Stimulated activated CD8-positive, alpha-beta memory T cell treated with anti-CD3 and anti-CD28 coated beads, Interleukin-12 subunit alpha, Interleukin-12 subunit beta, amount 100 ng/mL, for 4 hours (primary cell): ENCODE results near the gene MORN1.
"Not testable (repeated sequence)": the region's sequence is repeated elsewhere in the genome, so short reads cannot be mapped to it uniquely, and the experiment has no call there.

Experiments
- DNase-seq: peaks from one replicate; pipeline ENCODE4 v3.0.0-alpha.2; 2020; ENCODE audit warnings: low read depth

The MORN1 gene

DNA sequence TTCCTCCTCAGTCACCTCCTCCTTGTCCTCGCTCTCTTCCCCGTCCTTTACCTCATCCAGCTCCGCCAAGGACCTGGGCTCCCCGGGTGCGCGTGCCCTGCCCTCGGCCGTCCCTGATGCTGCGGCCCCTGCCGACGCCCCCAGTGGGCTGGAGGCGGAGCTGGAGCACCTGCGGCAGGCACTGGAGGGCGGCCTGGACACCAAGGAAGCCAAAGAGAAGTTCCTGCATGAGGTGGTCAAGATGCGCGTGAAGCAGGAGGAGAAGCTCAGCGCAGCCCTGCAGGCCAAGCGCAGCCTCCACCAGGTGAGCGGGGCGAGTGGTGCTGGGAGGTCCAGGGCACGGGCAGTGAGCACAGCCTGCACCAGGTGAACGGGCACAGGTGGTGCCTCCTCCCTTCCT lies 87.1 kb downstream of the MORN1 start:
- DNase-seq, result no peak

DNA sequence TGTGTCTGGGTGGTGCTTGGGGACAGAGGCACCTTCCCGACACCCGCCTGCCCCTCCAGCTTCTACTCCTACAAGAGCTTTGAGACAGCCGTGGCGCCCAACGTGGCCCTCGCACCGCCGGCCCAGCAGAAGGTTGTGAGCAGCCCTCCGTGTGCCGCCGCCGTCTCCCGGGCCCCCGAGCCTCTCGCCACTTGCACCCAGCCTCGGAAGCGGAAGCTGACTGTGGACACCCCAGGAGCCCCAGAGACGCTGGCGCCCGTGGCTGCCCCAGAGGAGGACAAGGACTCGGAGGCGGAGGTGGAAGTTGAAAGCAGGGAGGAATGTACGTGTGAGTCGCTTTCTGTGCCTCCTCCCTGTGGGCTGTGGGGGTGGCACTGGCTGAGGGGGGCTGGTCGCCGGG lies 87.6 kb downstream of the MORN1 start:
- no peak for DNase-seq

DNA sequence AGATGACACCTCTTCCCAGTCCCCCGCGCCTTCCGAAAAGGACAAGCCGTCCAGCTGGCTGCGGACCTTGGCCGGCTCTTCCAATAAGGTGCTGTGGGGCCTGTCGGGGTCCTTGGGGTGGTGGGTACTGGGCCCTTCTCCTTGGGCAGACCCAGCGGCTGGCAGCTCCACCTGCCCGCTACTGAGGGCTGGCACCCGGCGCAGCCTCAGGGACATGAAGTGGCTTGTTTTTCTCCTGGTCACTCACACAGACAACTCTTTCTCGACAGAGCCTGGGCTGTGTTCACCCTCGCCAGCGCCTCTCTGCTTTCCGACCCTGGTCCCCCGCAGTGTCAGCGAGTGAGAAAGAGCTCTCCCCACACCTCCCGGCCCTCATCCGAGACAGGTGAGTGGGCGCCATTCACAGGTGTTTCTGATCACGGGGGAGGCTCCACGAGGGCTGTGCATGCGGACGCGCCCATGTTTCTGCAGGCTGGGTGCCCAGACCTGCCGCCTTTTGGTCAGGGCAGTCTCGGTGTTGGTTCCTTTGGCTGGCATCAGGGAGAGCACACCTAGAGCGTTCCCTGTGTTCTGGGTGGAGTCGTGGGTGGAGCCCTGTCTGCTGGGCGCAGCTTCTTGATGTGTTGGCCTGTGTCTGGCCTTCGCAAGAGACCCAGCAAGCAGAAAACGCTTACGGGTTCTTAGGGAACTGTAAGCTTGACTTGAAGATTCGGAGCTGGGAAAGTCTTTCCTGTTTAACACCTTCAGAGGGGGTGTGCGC lies 88.2 kb downstream of the MORN1 start:
- no peak for DNase-seq

DNA sequence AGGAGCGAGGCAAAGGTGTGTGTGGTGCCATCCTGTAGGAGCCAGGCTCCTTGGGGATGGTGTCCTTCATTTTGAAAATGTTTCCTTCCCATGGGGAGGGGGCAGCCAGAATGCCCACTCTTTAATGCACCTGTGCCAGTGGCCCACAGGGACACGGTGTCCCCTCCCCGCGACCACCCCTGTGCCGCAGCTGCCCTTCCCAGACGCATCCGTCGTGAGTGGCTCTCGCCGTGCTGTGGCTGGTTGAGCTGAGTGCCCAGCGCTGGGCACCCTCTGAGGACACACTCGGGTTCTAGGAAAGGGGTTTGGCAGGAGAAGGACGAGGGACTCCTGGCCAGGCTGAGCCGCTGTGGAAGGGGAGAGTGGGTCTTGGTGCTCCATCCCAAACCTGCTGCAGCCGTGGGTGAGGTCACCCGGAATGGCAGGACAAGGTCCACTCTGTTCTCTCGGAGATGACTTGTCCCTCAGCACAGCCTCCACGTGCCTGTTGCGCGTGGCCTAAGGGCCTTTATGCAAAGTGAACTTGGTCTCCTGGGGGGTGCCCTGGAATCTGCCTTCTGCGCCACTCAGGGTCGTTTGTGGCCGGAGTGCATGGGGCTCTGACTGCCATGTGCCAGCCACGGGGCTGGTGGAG lies 88.9 kb downstream of the MORN1 start:
- no peak for DNase-seq

DNA sequence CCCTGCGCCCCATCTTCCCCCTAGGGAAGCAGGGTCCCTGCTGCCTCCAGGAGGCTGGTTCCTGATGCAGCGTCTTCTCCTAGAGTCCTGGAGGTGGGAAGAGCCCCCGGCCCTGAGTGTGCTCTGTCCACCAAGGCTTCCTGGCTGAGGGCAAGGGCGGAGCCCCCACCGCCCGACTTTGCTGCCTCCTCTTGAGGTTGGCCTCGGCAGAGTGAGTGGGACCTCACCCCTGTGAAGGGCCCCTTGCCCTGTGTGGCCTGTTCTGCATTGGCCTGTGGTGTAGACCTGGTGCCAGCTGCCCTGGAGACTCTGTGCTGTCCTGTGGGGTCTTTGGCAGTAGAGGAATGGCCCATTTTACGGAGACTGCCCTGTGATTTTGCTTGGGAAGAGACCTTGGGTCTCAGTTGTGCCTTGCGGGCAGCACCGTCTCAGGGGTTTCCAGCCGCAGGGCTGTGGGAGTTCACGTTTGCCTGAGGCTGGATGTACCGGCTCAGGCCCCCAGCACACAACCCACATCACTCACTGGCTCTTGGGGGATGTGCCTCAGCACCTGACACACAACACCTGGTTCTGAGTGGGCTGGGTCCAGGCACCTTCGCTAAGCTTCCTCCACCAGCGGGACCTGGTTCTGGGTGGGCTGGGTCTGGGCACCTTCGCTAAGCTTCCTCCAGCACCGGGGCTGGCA lies 89.6 kb downstream of the MORN1 start:
- no peak for DNase-seq

DNA sequence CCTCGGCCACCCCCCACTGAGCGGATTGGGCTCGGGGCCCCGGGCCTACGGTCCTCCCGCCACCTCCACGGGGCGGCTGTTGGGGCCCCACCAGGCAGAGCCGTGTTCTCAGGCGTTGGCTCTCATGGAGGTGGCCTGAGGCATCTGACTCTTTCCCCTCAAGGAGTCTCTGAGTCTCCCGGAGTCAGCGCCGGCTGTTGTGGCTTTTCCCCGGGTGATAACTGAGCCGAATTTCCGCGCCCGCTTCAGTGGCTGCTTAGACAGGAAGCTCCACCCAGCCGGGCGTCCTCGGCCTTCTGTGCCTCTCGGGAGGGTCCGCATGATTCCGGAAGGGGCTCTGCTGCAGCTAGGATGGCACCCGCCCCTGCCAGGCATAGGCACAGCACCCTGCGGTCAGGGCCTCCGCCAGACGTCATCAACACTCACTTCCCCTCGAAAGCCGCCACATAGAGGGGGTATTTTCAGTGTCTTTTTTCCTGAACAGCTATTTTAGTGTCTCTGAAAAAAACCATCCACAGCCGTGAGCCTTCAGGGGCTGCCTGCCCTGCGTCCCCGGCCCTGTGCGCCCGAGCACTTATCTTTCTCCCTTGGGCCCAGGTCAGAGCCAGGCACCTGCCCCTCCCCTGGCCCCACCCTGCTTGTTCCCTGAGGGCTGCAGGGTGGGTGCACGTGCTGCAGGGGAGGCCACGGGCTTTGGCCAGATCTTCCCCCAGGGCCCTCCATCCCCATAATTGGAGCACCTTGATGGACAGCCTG lies 90.3 kb downstream of the MORN1 start:
- DNase-seq, result peak; percentile 82

DNA sequence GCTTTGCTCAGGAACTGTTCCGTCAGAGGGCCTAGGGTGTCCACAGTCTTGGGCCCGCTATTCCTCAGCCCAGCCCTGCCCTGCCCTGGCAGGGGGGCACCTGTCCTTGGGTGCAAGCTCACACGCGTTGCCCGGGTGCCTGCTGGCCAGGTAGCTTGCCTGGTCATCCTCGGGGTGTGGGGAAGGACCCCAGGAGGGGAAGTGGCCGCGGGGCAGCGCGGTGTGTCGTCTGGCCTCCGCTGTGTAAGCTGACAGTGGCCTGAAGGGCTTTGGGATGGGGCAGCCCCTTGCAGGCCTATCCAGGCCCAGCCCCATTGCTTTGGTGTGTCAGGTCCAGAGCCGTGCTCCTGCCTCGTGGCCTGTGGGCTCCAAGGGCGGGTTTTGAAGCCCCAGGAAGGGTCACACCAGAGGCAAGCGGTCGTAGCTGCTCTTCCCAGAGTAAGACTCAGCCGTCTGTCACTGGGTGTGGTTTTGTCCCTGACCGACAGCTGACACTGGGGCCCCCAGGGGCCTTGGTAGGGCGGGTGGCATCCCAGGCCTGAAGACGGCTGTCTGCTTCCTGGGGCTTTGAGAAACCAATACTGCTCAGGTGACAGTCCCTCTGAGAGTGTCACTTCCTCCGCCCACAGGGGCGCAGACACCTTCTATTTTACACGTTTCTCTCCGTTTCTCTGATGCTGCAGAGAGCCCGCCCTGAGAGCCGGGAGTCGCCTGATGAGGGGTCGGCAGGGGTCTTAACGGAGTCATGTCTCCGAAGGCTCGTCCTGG lies 91.2 kb downstream of the MORN1 start:
- DNase-seq, result peak; percentile 67

DNA sequence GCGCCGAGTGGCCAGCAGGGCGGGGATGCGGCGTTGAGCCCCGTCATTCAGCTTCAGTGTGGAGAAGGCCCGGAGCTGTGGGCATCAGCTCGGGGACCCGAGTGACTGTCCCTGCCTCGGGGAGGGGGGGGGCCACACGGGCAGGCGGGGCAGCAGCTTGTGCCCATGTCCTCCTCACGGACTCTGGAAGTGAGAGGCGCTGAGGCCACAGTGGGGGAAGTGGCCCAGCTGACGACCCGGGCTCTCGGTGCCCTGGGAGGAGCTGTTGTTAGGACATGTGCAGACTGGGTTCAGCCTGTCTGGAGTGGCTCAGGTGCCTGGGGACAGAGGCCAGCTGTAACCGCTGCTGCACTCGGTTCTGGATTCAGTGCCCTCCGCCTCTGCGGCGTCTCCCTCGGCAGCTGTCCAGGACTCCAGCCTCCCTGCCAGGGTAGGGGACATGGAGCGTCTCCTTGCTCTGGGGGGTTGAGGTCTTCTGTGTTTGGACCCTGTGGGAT lies 92.2 kb downstream of the MORN1 start:
- DNase-seq, result no peak

DNA sequence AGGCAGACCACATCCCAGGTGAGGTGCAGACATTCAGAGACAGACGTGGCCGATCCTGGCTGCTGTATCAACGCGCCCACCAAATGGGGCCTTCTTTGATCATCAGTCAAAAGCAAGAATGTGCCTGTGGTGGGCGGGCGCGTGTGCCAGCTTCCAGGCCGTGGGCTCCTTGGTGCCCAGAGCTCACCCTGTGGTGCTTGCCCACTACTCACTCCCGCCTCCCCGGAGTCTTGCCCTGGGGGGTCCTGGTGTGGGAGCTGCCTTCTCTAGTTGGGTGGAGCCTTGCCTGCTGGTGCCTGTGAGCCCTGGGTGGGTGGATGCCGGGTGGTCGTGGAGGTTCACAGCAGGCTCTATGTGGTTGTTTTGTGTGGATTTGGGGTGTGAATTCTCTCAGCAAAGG lies 92.7 kb downstream of the MORN1 start:
- DNase-seq, result no peak

DNA sequence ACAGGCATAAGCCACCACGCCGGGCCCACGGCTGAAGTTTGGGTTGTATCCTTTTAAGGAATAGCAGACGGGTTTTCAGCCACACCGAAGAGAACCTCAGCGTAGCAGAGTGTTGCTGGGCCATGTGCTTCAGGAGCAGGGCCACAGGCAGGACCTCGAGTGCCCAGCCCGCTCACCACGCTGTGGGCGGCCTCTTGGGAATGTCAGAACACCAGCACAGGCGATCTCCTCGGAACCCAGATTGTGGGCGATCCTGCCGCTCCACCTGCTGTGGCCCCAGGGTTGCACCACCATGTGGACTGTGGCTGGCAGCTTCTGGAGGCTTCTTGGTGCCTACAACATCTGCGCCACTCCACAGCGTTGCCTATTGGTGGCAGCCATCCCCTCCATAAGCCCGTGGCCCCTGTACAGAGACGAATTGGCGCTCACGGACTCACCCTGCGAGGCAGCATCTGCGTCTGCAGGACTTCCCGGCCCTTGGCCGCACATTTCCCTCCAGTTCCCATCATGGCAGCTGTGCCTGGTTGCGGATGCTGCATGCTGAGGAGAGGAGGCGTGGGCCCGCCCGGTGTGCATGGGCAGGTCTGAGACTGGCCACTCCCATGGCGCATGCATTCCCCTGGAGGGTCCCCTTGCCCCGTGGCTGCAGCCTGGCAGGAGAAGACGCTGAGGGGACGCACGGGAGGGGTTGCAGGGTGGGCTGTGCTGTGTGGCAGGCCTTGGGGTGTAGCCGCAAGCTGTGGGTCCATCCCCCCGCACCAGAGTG lies 93.9 kb downstream of the MORN1 start:
- no peak for DNase-seq

DNA sequence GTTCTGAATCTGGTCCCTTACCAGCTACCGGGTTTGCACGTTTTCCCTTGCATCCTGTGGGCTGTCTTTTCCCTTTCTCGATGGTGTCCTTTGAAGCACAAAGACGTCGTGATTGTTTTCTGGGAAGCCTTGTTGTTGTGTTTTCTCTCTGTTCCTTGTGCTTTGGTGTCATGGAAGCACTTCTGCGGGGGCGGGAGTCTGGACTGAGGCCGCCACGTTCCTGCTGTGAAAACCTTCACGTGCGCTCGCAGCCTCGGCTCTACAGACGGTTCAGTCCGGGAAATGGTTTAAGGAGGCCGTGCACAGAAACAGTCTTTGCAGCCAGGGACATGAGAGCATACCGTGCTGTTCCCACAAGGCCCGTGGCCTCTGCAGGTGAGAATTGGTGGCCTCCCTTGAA lies 94.7 kb downstream of the MORN1 start:
- DNase-seq, result no peak

DNA sequence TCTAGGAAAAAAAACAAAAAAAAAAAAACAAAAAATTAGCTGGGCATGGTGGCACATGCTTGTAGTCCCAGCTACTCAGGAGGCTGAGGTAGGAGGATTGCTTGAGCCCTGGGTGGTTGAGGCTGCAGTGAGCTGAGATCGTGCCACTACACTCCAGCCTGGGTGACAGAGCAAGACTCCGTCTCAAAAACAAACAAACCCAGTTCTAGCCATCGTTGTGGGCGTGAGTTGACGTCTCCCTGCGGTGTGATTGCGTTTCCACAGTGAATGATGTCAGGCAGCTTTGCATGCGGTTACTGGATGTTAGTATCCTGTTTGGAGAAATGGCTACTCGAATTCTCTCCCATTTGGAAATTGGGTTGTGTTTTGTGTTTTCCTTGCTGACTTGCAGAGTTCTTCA lies 95.1 kb downstream of the MORN1 start:
- DNase-seq, result not testable (repeated sequence)

DNA sequence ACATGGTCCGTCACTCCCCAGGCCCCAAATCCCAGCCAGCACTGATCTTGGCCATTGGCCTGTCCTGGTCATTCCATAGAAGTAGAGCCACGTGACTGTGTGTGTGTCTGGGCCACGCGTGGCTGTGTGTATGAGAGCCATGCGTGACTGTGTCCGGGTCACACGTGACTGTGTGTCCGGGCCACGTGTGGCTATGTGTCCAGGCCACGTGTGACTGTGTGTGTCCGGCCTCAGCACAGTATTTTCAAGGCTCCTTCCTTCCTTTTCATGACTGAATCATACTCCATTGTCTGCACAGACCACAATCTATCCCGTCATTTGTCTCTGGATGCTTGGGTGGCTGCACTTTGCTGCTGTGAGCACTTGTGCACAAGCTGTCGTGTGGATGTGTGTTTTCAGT lies 95.8 kb downstream of the MORN1 start:
- no peak for DNase-seq

DNA sequence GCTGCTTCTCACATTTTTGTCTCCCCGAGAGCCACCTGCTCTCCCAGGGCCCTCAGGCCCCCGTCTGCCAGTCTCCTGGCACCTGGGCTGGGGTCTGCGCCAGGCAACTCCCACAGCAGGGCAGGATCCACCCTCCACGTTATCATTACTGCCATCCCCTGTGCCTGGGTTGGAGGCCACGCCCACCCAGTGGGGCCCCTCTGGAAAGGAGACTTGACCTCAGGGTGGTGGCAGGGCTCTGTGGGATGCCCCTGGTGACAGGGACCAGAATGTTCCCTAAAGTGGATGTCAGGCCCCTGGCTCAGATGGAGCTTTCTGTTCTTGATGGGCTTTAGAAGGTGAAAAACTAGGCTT lies 96.7 kb downstream of the MORN1 start:
- no peak for DNase-seq

DNA sequence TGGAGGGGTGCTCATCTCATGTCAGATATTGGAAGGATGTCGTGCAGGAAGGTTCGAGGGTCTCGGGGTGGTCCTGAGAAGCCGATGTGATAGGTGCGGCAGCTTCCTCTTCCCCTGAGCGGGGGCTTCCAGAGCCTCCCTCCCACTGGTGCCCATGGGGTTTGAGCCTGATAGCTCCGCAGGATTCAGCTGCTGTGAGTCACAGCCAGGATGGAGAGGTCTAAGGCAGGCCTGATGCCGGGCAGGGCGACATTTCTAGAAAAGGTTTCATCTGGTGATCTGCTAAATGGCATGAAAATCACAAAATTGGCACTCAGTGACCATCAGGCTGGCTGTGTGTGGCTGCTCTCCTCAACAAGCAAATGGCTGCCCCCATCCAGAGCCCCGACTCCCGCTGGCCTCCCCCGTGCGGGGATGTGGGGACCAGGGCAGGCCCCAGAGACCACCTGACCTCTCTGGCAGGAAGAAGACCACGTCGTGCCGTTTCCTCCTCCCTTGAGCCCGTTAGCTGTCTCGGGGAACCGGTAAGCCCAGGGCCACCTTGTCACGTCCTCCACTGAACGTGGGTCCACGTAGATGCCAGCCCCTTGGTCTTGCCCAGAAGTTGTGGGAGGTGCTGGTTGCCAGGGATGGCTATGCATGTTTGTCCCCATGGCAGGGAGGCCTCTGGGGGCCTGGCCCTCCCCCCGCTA lies 97.2 kb downstream of the MORN1 start:
- DNase-seq, result no peak

DNA sequence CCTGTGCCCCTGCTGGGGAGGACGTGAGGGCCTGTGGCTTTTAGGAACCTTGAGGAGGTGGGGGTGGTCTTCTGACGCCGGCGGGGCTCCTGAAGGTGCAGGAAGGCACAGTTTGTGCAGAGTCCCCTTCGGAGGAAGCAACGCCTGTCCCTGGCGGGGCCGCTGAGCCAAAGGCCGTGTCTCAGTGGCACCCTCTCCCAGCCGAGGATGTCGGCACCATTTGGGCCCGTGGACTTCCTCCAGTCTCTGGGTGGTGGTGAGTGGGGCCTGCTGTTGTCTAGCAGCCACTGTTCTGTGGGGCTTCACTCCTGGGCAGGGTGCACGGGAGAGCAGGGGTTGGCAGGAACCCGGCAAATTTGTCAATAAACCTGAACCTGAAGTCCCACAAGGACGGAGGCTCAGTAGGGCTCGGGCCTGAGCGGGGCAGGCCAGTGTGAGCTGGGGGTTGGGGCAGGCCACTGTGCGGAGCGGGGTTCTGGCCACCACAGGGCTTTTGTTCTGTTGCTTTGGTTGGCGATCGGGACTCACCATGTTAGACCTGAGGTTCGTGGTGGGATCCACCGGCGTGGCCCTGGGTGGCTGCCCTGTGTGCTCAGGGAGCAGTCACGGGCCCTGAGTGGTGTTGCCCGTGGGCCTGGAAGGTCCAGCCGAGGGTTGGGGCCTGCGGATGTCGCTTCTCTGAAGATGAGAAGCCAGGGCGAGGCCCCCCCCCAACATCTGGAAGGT lies 98.5 kb downstream of the MORN1 start:
- no peak for DNase-seq

DNA sequence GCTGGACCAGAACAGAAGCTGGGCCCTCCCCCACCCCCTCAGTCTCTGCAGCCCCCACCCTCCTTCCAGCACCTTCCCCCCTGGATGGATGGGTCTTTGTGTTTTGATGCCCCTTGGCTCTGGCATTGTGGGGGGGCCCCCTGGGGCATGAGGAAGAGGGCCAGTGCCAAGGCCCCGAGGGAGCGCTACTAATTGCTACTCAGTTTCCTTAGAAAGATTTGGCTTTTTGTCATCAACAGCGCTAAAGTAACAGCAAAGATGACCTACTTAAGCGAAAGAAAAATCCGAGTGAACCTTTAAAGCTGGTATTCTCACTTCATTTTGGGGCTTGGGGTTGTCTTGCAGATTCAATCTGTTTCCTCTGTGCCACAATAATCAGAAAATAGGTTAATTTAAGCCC lies 99.8 kb downstream of the MORN1 start:
- no peak for DNase-seq

DNA sequence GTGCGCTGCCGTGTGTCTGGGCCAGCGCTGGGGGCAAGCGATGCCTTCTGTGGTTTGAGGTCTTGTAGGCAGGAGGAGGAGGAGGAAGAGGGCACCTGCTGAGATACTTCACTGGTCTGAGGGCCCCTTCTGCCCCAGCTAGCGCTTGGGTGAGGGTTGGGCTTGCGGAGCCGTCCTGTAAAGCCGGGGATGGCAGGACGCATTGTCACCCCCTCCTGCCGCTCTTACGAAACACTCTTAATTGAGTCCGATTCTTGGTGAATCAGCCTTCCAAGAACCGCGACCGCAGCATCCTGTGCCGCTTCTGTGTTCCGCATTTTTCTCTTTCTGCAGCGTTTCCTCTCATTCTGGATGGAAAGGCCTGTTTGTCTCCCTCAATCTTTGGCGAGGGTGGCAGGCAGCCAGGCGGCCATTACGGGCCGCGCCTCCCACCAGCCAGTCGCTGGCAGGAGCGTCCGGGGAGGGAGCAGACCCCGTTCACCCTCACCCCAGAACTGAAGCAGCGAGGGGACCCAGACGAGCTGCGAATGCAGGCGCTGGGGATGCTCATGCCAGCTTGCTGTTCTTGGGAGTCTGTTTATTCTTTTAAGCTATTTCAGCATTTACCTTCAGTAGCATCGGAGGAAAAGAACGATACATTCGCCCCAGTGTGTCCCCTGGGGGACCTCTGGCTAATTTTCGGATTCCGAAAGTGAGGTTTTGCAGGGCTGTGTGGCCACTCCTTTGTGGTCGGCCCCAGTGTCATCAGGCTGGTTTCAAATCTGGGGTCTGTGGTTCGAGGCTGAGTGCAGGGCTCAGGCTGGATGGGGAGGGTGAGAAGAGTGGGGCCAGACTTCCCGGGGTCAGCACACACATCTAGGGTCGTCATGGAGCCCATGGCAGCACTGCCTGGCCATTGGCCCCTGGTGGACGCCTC lies 100.5 kb downstream of the MORN1 start:
- peak; percentile 66 for DNase-seq

DNA sequence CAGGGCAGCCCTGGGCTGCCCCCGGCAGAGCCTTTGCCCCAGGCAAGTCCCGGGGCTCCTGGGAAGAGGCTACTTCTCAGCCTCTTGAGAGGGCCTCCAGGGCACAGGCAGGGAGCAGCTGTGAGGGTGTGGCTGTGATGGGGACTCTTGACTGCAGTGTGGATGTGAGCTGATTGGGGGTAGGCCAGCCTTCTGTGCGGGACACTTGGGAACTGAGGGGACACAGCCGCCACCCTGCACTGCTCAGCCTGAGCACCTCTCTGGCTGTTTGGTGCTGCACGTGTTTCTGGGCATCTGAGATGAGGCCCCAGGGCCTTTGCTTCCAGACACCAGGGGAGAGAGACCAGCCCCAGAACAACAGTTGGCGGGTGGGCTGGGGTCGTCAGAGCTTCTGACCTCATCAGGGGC lies 101.2 kb downstream of the MORN1 start:
- no peak for DNase-seq
